T-helper 2 cell treated with Interferon-gamma antibody and Interleukin-4, amounts not matched to agents 5 μg/mL and 100 μg/mL, for 36 hours (primary cell): ENCODE results near the gene IGDCC3.
A peak's percentile ranks its signal among the peaks of the same experiment; 100 is the strongest.

Experiments
- DNase-seq: peaks from one replicate; pipeline ENCODE4 v3.0.0; 2021; ENCODE audit warnings: low spot score
- H3K27ac Mint-ChIP-seq: one replicate; pipeline ENCODE4 v1.8.0; 2021; ENCODE audit warnings: mild to moderate bottlenecking, mixed read lengths
- H3K27me3 Mint-ChIP-seq: one replicate; pipeline ENCODE4 v1.8.0; 2021; ENCODE audit warnings: low read depth, mixed read lengths
- H3K36me3 Mint-ChIP-seq: one replicate; pipeline ENCODE4 v1.8.0; 2021; ENCODE audit warnings: low read depth, mixed read lengths
- H3K4me1 Mint-ChIP-seq: one replicate; pipeline ENCODE4 v1.8.0; 2021; ENCODE audit warnings: low read depth, mixed read lengths
- H3K4me3 Mint-ChIP-seq: one replicate; pipeline ENCODE4 v1.8.0; 2022; ENCODE audit warnings: mild to moderate bottlenecking, moderate library complexity, mixed read lengths
- H3K9me3 Mint-ChIP-seq: one replicate; pipeline ENCODE4 v1.8.0; 2021; ENCODE audit warnings: mixed read lengths

Gene IGDCC3

GRCh38 chr15:65377976-65378366 is at the start of gene IGDCC3:
Gene IGDCC3, minus strand, starts transcription at chr15:65378002. Its CDS starts 214 bp downstream, at chr15:65377788.
- Mint-ChIP-seq H3K27me3 (peaks cover 81% of the 10 kb centered on the region), H3K9me3 (no peaks in the 10 kb centered on the region), H3K4me3 (peak within 1 kb of the TSS; percentile 60), H3K36me3 (no peaks in the 10 kb centered on the region), H3K27ac (no peak within 1 kb of the TSS), H3K4me1 (peaks cover 6% of the 10 kb centered on the region)
- no peak for DNase-seq

GRCh38 chr15:65426216-65426853 is 48.5 kb upstream of the IGDCC3 start:
- Mint-ChIP-seq H3K27ac (no peak overlapping the region), H3K36me3 (no peaks in the 10 kb centered on the region), H3K27me3 (peaks cover 38% of the 10 kb centered on the region), H3K9me3 (no peaks in the 10 kb centered on the region), H3K4me1 (peaks cover 11% of the 10 kb centered on the region), H3K4me3 (no peak overlapping the region)
- DNase-seq: no peak

- H3K9me3 Mint-ChIP-seq: no peaks in the 10 kb centered on the region
- no peak overlapping the region for H3K4me3 Mint-ChIP-seq
- peaks cover 11% of the 10 kb centered on the region for H3K4me1 Mint-ChIP-seq
- no peak overlapping the region for H3K27ac Mint-ChIP-seq
- DNase-seq: no peak
- H3K36me3 Mint-ChIP-seq: no peaks in the 10 kb centered on the region
- H3K27me3 Mint-ChIP-seq: peaks cover 54% of the 10 kb centered on the region
Measured at GRCh38 chr15:65424683-65425082, 46.9 kb upstream of the IGDCC3 start.

DNA sequence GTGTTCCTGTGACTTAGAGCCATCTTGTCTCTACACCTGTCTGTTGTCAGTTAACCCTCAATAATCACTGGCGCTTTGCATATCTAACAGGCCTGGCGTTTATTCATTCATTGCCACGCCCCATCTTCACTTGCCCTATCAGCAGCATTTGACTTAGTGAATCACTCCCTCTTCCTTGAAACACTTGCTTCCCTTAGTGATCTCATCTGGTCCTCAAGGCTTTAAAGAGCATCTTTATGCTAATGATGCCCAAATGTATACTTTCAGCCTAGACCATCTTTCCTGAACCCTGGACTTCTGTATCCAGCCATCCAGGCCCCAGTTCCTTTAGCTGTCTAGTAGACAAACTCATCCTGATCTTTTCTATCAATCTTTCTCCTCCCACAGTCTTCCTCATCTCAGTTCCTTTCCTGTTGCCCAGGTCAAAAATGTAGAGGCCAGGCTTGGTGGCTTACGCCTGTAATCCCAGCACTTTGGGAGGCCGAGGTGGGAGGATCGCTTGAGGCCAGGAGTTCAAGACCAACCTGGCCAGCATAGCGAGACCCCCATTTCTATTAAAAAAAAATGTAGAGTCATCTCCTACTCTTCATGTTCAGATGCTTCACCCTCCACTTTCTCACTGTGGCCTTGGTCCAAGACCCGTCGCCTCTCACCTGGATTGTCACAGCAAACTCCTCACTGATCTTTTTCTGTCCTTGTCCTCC is 46.3 kb upstream of the IGDCC3 start:
- peaks cover 60% of the 10 kb centered on the region for H3K27me3 Mint-ChIP-seq
- H3K9me3 Mint-ChIP-seq: no peaks in the 10 kb centered on the region
- H3K4me3 Mint-ChIP-seq: peak overlapping the region; percentile 82
- H3K27ac Mint-ChIP-seq: no peak overlapping the region
- H3K36me3 Mint-ChIP-seq: no peaks in the 10 kb centered on the region
- no peak for DNase-seq
- H3K4me1 Mint-ChIP-seq: peaks cover 11% of the 10 kb centered on the region

DNA sequence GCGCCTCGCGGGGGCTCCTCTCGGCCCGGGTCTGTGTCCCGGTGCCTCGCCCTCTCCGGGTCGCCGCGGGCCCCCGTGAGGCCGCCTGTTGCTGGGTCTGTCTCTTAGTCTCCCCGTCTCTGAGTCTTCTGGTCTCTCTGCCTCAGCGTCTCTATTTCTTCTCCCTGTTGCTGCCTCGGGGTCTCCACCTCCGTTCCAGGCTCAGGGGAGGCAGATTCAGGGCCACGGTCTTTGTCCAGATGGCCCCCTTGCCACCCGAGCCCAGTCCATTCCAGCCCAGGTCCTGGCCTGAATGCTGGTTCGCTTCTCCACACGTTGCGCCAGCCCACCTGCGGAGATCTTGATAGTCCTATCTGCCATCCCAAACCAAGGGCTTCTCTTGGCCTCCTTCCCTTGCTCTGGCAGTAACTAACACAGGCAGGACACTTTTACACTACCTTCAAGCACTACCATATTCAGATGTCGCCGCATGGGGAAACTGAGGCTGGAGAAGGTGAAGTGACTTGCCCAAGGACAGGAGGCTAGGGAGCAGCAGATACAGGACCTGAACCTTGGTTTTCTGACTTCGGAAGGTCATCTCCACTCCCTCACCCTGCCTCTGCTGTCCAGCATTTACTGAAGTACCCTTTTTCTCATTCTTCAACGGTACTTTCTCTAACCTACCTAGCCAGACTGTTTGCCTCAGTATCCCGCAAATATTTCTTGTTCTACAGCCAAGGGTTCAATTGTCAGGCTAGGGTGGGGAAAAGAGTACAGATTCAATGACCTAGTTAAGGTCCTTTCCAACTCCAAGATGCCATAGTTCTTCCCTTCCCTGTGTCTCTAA is 45.6 kb upstream of the IGDCC3 start:
- Mint-ChIP-seq H3K27me3 (peaks cover 67% of the 10 kb centered on the region), H3K9me3 (no peaks in the 10 kb centered on the region), H3K27ac (no peak overlapping the region), H3K4me1 (peaks cover 11% of the 10 kb centered on the region), H3K36me3 (no peaks in the 10 kb centered on the region), H3K4me3 (peak overlapping the region; percentile 82)
- no peak for DNase-seq

DNA sequence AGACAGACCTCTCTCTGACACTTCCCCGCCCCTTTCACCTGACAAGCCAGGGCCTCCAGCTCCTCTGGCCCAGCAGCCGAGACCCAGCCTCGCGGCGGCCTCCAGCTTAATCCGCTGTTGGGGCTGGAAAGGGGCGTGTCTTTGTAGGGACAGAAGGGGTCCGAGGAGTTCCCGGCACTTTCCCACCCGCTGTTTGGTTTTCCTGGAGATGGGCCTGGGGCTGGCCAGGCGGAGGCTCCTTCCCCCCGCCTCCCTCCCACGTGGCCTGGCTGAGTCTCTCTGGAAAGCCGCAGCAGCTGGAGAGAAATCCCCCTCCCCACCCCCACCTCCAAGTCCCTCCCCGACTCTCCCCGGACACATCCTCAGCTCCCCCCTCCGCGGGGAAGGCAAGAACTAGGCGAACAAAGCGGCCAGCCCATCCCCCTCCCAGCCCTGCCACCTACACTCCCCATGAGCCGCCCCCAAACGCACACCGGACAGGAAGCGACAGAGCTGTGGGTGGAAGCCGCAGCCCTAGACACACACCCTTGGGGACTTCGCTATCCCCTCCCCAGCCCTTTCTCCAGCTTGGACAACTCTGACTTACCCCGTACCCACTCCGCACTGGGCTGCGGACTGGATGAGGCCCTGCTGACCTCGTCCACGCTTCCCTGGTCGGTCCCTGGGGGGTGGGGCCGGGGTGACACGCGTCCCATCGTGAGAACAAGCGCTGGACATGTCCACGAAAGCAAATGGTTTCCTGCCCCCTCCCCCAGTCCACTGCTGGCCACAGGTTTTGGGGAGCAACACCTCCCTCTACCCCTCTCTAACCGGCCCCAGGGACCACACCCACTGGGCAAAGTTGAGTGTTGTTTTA is 43.8 kb upstream of the IGDCC3 start:
- no peak overlapping the region for H3K27ac Mint-ChIP-seq
- H3K4me1 Mint-ChIP-seq: peaks cover 11% of the 10 kb centered on the region
- no peaks in the 10 kb centered on the region for H3K9me3 Mint-ChIP-seq
- peak overlapping the region; percentile 79 for H3K4me3 Mint-ChIP-seq
- DNase-seq: no peak
- peaks cover 80% of the 10 kb centered on the region for H3K27me3 Mint-ChIP-seq
- no peaks in the 10 kb centered on the region for H3K36me3 Mint-ChIP-seq

- no peaks in the 10 kb centered on the region for H3K9me3 Mint-ChIP-seq
- H3K27ac Mint-ChIP-seq: no peak overlapping the region
- H3K4me3 Mint-ChIP-seq: no peak overlapping the region
- H3K4me1 Mint-ChIP-seq: peaks cover 11% of the 10 kb centered on the region
- H3K27me3 Mint-ChIP-seq: peaks cover 79% of the 10 kb centered on the region
- H3K36me3 Mint-ChIP-seq: no peaks in the 10 kb centered on the region
- DNase-seq: no peak
Measured at GRCh38 chr15:65420975-65421359, 43.2 kb upstream of the IGDCC3 start.

DNA sequence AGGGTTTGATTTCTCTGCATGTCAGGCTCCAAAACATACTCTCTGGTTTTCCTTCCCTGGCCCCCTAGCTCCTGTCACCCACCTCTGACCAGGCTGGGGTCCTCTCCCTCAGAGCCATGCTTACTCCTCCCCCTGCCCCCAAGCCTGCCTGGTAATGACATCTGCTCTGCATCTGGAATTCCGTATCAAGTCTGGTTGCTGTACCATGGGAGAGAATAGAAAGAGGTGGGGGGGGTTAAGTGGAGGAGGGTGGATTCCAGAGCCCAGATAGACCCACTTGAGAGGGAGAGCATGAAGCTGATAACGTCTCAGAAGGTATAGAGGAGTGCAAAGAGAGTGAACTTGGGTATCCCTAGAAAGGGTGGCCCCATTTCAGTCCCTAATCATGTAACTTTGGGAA is 40.8 kb upstream of the IGDCC3 start:
- peaks cover 59% of the 10 kb centered on the region for H3K27me3 Mint-ChIP-seq
- no peak overlapping the region for H3K4me3 Mint-ChIP-seq
- H3K36me3 Mint-ChIP-seq: no peaks in the 10 kb centered on the region
- peaks cover 8% of the 10 kb centered on the region for H3K4me1 Mint-ChIP-seq
- no peak overlapping the region for H3K27ac Mint-ChIP-seq
- no peaks in the 10 kb centered on the region for H3K9me3 Mint-ChIP-seq
- DNase-seq: no peak

DNA sequence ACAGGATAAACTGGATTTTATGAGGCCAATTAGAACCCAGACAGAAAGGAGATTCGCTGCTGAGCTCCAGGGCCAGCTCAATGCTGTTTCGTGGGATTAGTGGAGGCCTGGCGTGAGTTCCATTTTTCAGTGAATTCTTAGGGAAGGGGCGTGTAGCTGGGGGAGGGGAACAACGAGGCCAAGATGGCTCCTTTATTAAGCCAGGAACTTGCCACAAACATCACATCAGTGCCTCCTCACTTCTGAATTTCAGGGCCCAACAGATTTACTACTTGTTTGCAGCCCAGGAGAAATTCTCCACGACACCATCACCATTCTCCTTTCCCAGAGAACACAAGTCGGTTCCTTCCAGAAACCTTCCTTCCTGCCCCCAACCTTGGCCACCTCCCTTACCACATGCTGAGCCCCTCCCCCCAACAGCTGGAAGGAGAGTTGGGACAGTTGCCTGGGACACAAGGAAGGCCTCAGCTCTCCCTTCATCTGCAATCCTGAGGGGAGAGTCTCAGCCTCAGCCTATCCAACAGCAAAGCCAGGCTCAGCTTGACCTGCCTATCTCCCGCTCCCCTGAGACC is 39.1 kb upstream of the IGDCC3 start:
- Mint-ChIP-seq H3K4me1 (peaks cover 1% of the 10 kb centered on the region), H3K27ac (no peak overlapping the region), H3K36me3 (no peaks in the 10 kb centered on the region), H3K9me3 (no peaks in the 10 kb centered on the region), H3K27me3 (peaks cover 48% of the 10 kb centered on the region), H3K4me3 (no peak overlapping the region)
- no peak for DNase-seq

DNA sequence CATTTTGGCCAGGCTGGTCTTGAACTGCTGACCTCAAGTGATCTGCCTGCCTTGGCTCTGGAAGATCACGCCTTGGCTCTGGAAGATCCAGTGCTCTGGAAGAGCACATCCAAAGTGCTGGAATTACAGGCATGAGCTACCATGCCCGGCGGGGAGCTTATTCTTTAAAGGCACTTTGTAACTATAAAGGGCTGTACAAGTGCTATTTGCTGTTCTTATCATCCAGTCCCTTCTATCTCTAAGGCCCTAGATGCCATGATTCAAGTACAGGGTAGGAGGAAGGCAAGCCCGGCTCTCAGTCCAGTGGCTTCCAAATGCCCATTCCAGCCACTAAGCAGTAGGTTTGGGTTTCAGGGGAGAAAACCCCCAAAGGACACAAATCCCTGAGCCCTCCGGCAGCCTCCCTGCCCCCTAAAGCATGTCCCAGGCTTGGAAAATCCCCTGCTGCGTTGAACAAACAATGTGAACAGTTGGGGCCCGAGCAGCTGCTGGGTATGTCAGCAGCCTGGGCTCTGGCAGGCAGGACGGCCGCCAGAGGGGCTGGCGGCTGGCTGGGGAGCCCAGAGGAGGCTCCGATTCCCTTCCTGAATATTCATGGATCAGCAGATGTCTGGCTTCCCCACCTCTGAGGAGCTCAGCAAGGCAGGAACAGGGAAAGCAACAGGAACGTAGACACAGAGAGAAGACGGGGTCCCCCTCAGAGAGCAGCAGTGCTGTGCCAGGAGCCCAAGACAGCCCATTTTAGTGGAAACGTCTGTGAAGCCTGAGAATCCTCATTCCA is 37.2 kb upstream of the IGDCC3 start:
- Mint-ChIP-seq H3K36me3 (no peaks in the 10 kb centered on the region), H3K27me3 (peaks cover 41% of the 10 kb centered on the region), H3K4me1 (no peaks in the 10 kb centered on the region), H3K4me3 (no peak overlapping the region), H3K27ac (no peak overlapping the region), H3K9me3 (no peaks in the 10 kb centered on the region)
- DNase-seq: no peak

DNA sequence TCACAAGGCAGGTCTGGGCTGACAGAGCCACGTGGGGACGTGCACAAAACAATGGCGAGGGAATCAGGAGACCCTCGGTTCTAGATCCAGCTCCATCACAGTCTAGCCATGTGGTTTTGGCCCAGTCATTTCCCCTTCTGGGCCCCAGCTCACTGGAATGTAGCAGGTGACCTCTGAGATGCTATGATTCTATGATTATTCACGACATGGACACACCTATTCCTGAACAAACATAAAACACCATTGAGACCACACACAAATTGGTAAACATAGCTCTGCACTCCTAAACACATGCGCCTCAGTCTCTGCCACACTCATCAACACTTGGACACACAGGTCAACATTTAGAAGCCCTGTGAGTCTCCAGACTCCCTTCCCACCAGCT is 36.0 kb upstream of the IGDCC3 start:
- Mint-ChIP-seq H3K9me3 (no peaks in the 10 kb centered on the region), H3K27ac (no peak overlapping the region), H3K36me3 (no peaks in the 10 kb centered on the region), H3K4me1 (peaks cover 5% of the 10 kb centered on the region), H3K27me3 (peaks cover 39% of the 10 kb centered on the region), H3K4me3 (no peak overlapping the region)
- no peak for DNase-seq

DNA sequence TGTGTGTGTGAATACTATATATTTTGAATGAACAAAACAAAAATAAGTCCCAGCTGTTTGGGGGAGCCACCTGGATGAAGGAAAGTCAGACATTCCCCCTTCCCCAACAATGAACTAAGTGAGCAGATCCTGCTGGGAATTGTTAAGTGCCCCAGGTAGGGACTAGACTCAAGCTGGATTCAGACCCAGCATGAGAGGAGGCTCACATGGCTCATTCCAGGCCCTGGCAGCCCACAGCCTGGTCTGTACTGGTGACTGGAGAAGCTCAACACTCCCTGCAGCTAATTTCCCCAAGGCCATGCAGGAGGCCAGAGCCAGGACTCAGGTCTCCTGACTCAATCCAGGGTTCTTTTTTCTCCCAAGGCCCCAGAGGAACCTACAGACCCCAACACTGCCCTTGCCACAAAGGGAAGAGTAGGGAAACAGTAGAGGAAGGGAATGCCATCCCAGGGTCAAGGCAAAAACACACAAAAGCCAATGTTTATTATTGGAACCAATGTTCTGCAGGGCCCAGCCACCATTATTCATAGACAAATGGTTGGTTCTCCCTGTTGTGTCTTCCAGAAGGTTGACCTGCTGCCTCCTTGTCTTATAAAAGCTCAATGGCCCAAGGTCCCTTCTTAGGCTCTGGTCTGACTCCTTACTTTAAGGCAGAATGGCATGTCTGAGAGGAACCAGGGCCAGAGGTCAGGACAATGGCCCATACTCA is 35.4 kb upstream of the IGDCC3 start:
- H3K27me3 Mint-ChIP-seq: peaks cover 36% of the 10 kb centered on the region
- no peaks in the 10 kb centered on the region for H3K36me3 Mint-ChIP-seq
- peaks cover 5% of the 10 kb centered on the region for H3K4me1 Mint-ChIP-seq
- no peaks in the 10 kb centered on the region for H3K9me3 Mint-ChIP-seq
- H3K4me3 Mint-ChIP-seq: no peak overlapping the region
- H3K27ac Mint-ChIP-seq: no peak overlapping the region
- DNase-seq: no peak
